CD8-positive, alpha-beta memory T cell (primary cell): ENCODE data around the gene MCF2L2. TPM values are rescaled to one million over a fixed set of nuclear protein-coding genes. Genes with fewer than 3 reads are reported as not detected.

ENCODE experiments used
- CTCF ChIA-PET: fragments of 350-600 bp; sonication (Branson Sonifier 250); formaldehyde crosslinking; loops from one replicate; lab custom pipeline; 2021; ENCODE audit warnings: antibody characterized with exemption; lab: Charles Lee
- POLR2A ChIA-PET: fragments of 350-600 bp; sonication (Branson Sonifier 250); formaldehyde crosslinking; loops from one replicate; lab custom pipeline; 2021; ENCODE audit warnings: antibody characterized with exemption; lab: Charles Lee
- DNase-seq, 5 donors: peaks; one replicate each; pipeline versions ENCODE4 v3.0.0 to v3.0.0-alpha.2; 2020 to 2022; ENCODE audit warnings: mixed read lengths in 1 of 5
- H3K27ac ChIP-seq: one replicate; pipeline ENCODE4 v1.7.0; 2013; ENCODE audit warnings: low read depth, mild to moderate bottlenecking, low read length, moderate library complexity
- H3K27me3 ChIP-seq: 2 replicates; pipeline ENCODE4 v1.7.0; 2013; ENCODE audit warnings: low read length, mild to moderate bottlenecking; ENCODE audit not compliant: insufficient read depth, poor library complexity, severe bottlenecking
- H3K36me3 ChIP-seq: 2 replicates; pipeline ENCODE4 v1.7.0; 2013; ENCODE audit warnings: mild to moderate bottlenecking, low read length, moderate library complexity; ENCODE audit not compliant: insufficient read depth
- H3K4me1 ChIP-seq: 2 replicates; pipeline ENCODE4 v1.7.0; 2013; ENCODE audit warnings: mild to moderate bottlenecking, low read length, moderate library complexity; ENCODE audit not compliant: insufficient read depth
- H3K4me3 ChIP-seq: 2 replicates; pipeline ENCODE4 v1.7.0; 2013; ENCODE audit warnings: mild to moderate bottlenecking, low read length
- H3K9me3 ChIP-seq: 2 replicates; pipeline ENCODE4 v1.7.0; 2013; ENCODE audit warnings: mild to moderate bottlenecking, low read length
- H3K27ac Mint-ChIP-seq, 8 donors: one replicate each; pipeline ENCODE4 v1.8.0; 2020 to 2021; ENCODE audit warnings: mixed read lengths in 8 of 8, mild to moderate bottlenecking in 6 of 8, inconsistent platforms in 3 of 8, moderate library complexity in 3 of 8
- H3K27me3 Mint-ChIP-seq, 2 donors: one replicate each; pipeline ENCODE4 v1.8.0; 2020 to 2021; ENCODE audit warnings: mixed read lengths in 2 of 2, mild to moderate bottlenecking in 1 of 2, moderate library complexity in 1 of 2
- H3K36me3 Mint-ChIP-seq, 3 donors: one replicate each; pipeline ENCODE4 v1.8.0; 2020 to 2021; ENCODE audit warnings: mixed read lengths in 3 of 3, inconsistent platforms in 1 of 3, mild to moderate bottlenecking in 1 of 3
- H3K4me1 Mint-ChIP-seq, 3 donors: one replicate each; pipeline ENCODE4 v1.8.0; 2020 to 2021; ENCODE audit warnings: mixed read lengths in 3 of 3, inconsistent platforms in 1 of 3, mild to moderate bottlenecking in 1 of 3
- H3K4me3 Mint-ChIP-seq, 7 donors: one replicate each; pipeline ENCODE4 v1.8.0; 2020 to 2021; ENCODE audit warnings: mixed read lengths in 7 of 7, mild to moderate bottlenecking in 6 of 7, moderate library complexity in 4 of 7, inconsistent platforms in 2 of 7
- H3K9me3 Mint-ChIP-seq, 5 donors: one replicate each; pipeline ENCODE4 v1.8.0; 2020 to 2022; ENCODE audit warnings: mixed read lengths in 5 of 5, mild to moderate bottlenecking in 3 of 5, moderate library complexity in 2 of 5, inconsistent platforms in 1 of 5
- polyA plus RNA-seq: library from polyadenylated mRNA; unstranded; fragments of 300-500 nt; fragmentation: Illumina TruSeq; gene quantifications from one replicate; pipeline ENCODE4 v1.2.3, GENCODE V29; 2021
- total RNA-seq, 2 experiments: library from RNA; stranded (reverse); gene quantifications; one replicate each; pipeline ENCODE4 v1.2.3, GENCODE V29; 2021

The MCF2L2 gene
- total and polyA plus RNA-seq, 3 experiments from 2014 or later = 0.78 to 3.5 (median 2.8) TPM

GRCh38 chr3:183227586-183227985, 200.8 kb downstream of the MCF2L2 start:
- DNase-seq = no peak
- H3K4me1 ChIP-seq = peaks cover 4% of the 10 kb centered on the region
- H3K9me3 ChIP-seq = no peaks in the 10 kb centered on the region
- H3K36me3 ChIP-seq = no peaks in the 10 kb centered on the region
- ChIA-PET CTCF (no interaction called here), POLR2A (no interaction called here)
- no peaks in the 10 kb centered on the region for H3K9me3 Mint-ChIP-seq
- no peaks in the 10 kb centered on the region for H3K36me3 Mint-ChIP-seq
- H3K27me3 Mint-ChIP-seq = peaks cover 0 to 1% of the 10 kb centered on the region in 2 donors
- H3K4me3 ChIP-seq = no peak overlapping the region
- peaks cover 11 to 14% (median 13%) of the 10 kb centered on the region in 3 donors for H3K4me1 Mint-ChIP-seq
- H3K27me3 ChIP-seq = no peaks in the 10 kb centered on the region
- no peak overlapping the region for H3K27ac Mint-ChIP-seq
- H3K27ac ChIP-seq = no peak overlapping the region
- H3K4me3 Mint-ChIP-seq = no peak overlapping the region

- ChIA-PET POLR2A (no interaction called here), CTCF (no interaction called here)
- H3K9me3 ChIP-seq = no peaks in the 10 kb centered on the region
- no peaks in the 10 kb centered on the region for H3K9me3 Mint-ChIP-seq
- H3K4me3 ChIP-seq = no peak overlapping the region
- H3K36me3 Mint-ChIP-seq = no peaks in the 10 kb centered on the region
- H3K4me1 Mint-ChIP-seq = peaks cover 11 to 14% (median 13%) of the 10 kb centered on the region in 3 donors
- no peaks in the 10 kb centered on the region for H3K27me3 ChIP-seq
- no peak overlapping the region for H3K4me3 Mint-ChIP-seq
- H3K27ac ChIP-seq = no peak overlapping the region
- H3K27ac Mint-ChIP-seq = no peak overlapping the region
- DNase-seq = no peak
- peaks cover 0 to 1% of the 10 kb centered on the region in 2 donors for H3K27me3 Mint-ChIP-seq
- H3K4me1 ChIP-seq = peaks cover 4% of the 10 kb centered on the region
- H3K36me3 ChIP-seq = no peaks in the 10 kb centered on the region
Measured at GRCh38 chr3:183226333-183226890, 202.0 kb downstream of the MCF2L2 start.

GRCh38 chr3:183224180-183224970, 204.0 kb downstream of the MCF2L2 start:
- Mint-ChIP-seq H3K4me1 (peaks cover 11 to 14% (median 13%) of the 10 kb centered on the region in 3 donors), H3K27ac (peak overlapping the region in 5 of 8 donors; percentile 1 to 83 (median 32)), H3K9me3 (no peaks in the 10 kb centered on the region), H3K27me3 (no peaks in the 10 kb centered on the region), H3K36me3 (no peaks in the 10 kb centered on the region), H3K4me3 (peak overlapping the region in 6 of 7 donors; percentile 57 to 78 (median 68))
- Histone ChIP-seq H3K27me3 (no peaks in the 10 kb centered on the region), H3K4me3 (peak overlapping the region; percentile 28), H3K27ac (no peak overlapping the region), H3K9me3 (no peaks in the 10 kb centered on the region), H3K36me3 (no peaks in the 10 kb centered on the region), H3K4me1 (peaks cover 4% of the 10 kb centered on the region)
- DNase-seq = peak in 3 of 5 donors; percentile 9 to 44 (median 41)
- CTCF ChIA-PET = no interaction called here
- POLR2A ChIA-PET = no interaction called here

GRCh38 chr3:183222631-183223235, 205.7 kb downstream of the MCF2L2 start:
- Histone ChIP-seq H3K27me3 (no peaks in the 10 kb centered on the region), H3K9me3 (no peaks in the 10 kb centered on the region), H3K4me1 (peaks cover 4% of the 10 kb centered on the region), H3K27ac (no peak overlapping the region), H3K4me3 (no peak overlapping the region), H3K36me3 (no peaks in the 10 kb centered on the region)
- CTCF ChIA-PET = no interaction called here
- Mint-ChIP-seq H3K36me3 (no peaks in the 10 kb centered on the region), H3K4me1 (peaks cover 11 to 14% (median 13%) of the 10 kb centered on the region in 3 donors), H3K4me3 (no peak overlapping the region), H3K27ac (no peak overlapping the region), H3K27me3 (no peaks in the 10 kb centered on the region), H3K9me3 (no peaks in the 10 kb centered on the region)
- POLR2A ChIA-PET = no interaction called here
- DNase-seq = no peak

- CTCF ChIA-PET = no interaction called here
- Histone ChIP-seq H3K4me1 (peaks cover 4% of the 10 kb centered on the region), H3K9me3 (no peaks in the 10 kb centered on the region), H3K4me3 (no peak overlapping the region), H3K36me3 (no peaks in the 10 kb centered on the region), H3K27ac (no peak overlapping the region), H3K27me3 (no peaks in the 10 kb centered on the region)
- Mint-ChIP-seq H3K27ac (no peak overlapping the region), H3K9me3 (no peaks in the 10 kb centered on the region), H3K4me3 (no peak overlapping the region), H3K36me3 (no peaks in the 10 kb centered on the region), H3K4me1 (peaks cover 11 to 14% (median 13%) of the 10 kb centered on the region in 3 donors), H3K27me3 (no peaks in the 10 kb centered on the region)
- no peak for DNase-seq
- POLR2A ChIA-PET = no interaction called here
Measured at GRCh38 chr3:183220828-183221227, 207.6 kb downstream of the MCF2L2 start.

GRCh38 chr3:183218826-183219225, 209.6 kb downstream of the MCF2L2 start:
- Mint-ChIP-seq H3K9me3 (no peaks in the 10 kb centered on the region), H3K27me3 (no peaks in the 10 kb centered on the region), H3K4me1 (peaks cover 0 to under 1% (median 0%) of the 10 kb centered on the region in 3 donors), H3K36me3 (peaks cover 1 to 7% (median 4%) of the 10 kb centered on the region in 3 donors), H3K27ac (peak overlapping the region in 1 of 8 donors; percentile 48), H3K4me3 (no peak overlapping the region)
- ChIA-PET POLR2A (no interaction called here), CTCF (no interaction called here)
- Histone ChIP-seq H3K27me3 (no peaks in the 10 kb centered on the region), H3K4me3 (no peak overlapping the region), H3K36me3 (no peaks in the 10 kb centered on the region), H3K9me3 (no peaks in the 10 kb centered on the region), H3K4me1 (no peaks in the 10 kb centered on the region), H3K27ac (no peak overlapping the region)
- no peak for DNase-seq

- ChIA-PET CTCF (no interaction called here), POLR2A (no interaction called here)
- no peaks in the 10 kb centered on the region for H3K4me1 Mint-ChIP-seq
- no peaks in the 10 kb centered on the region for H3K27me3 Mint-ChIP-seq
- H3K9me3 ChIP-seq = no peaks in the 10 kb centered on the region
- H3K36me3 ChIP-seq = no peaks in the 10 kb centered on the region
- H3K36me3 Mint-ChIP-seq = peaks cover 1 to 7% (median 4%) of the 10 kb centered on the region in 3 donors
- no peak for DNase-seq
- H3K27me3 ChIP-seq = no peaks in the 10 kb centered on the region
- no peaks in the 10 kb centered on the region for H3K9me3 Mint-ChIP-seq
- H3K4me1 ChIP-seq = no peaks in the 10 kb centered on the region
- H3K4me3 ChIP-seq = no peak overlapping the region
- H3K27ac Mint-ChIP-seq = no peak overlapping the region
- no peak overlapping the region for H3K4me3 Mint-ChIP-seq
- no peak overlapping the region for H3K27ac ChIP-seq
Measured at GRCh38 chr3:183217548-183218332, 210.7 kb downstream of the MCF2L2 start.
